GM10266 (cell line): Measurements from ENCODE around the gene NTPCR.
"Not testable (repeated sequence)": the region's sequence is repeated elsewhere in the genome, so short reads cannot be mapped to it uniquely, and the experiment has no call there.

Experiments
- DNase-seq: peaks from one replicate; pipeline ENCODE4 v3.0.0; 2012; ENCODE audit errors: extremely low spot score
- TF ChIP-seq, protein P1 (sequence below): IDR thresholded peaks from 2 replicates; pipeline ENCODE4 v1.5.1; 2012; ENCODE audit warnings: mild to moderate bottlenecking, low read depth; ENCODE audit not compliant: control insufficient read depth, insufficient read depth; ENCODE audit errors: missing control alignments

Gene NTPCR

DNA sequence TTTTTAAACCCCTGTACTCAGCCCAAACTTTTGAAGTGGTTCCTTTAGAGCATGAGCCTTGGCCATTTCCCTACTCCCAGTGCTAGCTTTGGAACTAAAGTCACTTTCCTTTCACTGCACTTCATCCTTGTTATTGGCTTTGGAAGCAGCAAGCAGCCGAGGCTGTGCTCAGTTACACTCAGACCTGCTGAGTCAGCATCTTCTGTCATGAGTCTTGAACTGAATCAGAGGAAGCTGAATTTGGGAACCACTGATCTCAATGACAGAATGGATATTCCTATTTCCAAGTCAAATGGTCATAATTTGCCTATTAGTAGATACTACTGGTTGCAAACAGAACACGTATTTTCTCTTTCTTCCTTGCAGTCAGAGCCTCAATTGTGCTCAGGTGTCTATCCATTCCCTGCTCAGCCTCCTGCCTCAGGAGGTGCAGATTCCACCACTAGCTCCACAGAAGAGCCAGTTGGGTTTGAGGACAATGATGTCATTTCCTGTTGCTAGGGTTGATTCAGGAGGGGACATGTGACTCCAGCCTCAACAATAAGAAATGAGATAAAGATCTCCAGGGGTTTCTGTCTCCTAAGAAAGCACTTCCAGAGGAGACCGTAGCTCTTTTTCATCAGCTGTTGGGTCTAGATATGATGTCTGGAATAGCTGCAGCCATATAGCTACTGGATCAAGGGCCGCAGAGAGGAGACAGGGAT lies 44.9 kb upstream of the NTPCR start:
- TF ChIP-seq, protein P1, sequence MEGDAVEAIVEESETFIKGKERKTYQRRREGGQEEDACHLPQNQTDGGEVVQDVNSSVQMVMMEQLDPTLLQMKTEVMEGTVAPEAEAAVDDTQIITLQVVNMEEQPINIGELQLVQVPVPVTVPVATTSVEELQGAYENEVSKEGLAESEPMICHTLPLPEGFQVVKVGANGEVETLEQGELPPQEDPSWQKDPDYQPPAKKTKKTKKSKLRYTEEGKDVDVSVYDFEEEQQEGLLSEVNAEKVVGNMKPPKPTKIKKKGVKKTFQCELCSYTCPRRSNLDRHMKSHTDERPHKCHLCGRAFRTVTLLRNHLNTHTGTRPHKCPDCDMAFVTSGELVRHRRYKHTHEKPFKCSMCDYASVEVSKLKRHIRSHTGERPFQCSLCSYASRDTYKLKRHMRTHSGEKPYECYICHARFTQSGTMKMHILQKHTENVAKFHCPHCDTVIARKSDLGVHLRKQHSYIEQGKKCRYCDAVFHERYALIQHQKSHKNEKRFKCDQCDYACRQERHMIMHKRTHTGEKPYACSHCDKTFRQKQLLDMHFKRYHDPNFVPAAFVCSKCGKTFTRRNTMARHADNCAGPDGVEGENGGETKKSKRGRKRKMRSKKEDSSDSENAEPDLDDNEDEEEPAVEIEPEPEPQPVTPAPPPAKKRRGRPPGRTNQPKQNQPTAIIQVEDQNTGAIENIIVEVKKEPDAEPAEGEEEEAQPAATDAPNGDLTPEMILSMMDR, result no peak
- DNase-seq, result no peak

GRCh38 chr1:232906441-232906840 lies 44.0 kb upstream of the NTPCR start:
- no peak for DNase-seq
- TF ChIP-seq, protein P1, result no peak

DNA sequence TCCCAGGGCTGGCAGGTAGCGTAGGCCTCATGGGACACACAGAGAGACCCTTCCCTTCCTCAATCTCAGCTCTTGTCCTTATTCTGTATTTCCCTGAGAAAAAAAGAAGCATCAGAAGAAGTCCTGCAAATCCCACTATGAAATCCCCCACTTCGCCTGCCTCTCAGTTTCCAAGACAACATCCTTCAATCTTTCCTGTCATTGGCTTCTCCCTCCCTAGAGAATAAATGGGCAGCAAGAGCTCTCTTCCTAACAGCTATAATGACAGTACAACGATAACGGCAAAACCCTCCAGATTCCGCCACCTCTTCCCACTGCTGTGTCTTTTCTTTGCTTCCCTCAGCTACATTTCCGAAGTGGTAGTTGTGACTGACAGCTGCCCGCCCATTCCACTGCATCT lies 41.6 kb upstream of the NTPCR start:
- TF ChIP-seq, protein P1, result no peak
- DNase-seq, result no peak

DNA sequence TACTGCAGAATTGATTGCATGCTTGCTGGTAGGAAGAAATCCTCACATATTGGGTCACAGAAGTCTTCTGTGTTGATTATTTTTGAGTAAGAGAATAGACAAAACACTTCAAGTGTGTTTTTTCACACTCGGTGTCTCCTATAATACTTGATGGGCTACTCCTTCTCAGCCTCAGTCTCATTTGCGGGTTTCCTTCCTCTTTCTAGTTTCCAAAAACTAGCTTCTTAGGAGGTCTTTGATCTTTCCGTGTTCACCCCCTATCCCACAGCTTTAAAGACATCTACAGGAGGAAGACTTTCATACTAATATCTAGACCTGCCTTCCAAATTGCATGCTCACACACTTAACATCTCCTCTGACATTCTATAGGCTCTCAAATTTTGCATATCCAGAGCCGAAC lies 40.7 kb upstream of the NTPCR start:
- DNase-seq, result no peak
- TF ChIP-seq, protein P1, result no peak

- TF ChIP-seq, protein P1, result no peak
- DNase-seq, result no peak
Observed at GRCh38 chr1:232911027-232911599, 39.3 kb upstream of the NTPCR start.

DNA sequence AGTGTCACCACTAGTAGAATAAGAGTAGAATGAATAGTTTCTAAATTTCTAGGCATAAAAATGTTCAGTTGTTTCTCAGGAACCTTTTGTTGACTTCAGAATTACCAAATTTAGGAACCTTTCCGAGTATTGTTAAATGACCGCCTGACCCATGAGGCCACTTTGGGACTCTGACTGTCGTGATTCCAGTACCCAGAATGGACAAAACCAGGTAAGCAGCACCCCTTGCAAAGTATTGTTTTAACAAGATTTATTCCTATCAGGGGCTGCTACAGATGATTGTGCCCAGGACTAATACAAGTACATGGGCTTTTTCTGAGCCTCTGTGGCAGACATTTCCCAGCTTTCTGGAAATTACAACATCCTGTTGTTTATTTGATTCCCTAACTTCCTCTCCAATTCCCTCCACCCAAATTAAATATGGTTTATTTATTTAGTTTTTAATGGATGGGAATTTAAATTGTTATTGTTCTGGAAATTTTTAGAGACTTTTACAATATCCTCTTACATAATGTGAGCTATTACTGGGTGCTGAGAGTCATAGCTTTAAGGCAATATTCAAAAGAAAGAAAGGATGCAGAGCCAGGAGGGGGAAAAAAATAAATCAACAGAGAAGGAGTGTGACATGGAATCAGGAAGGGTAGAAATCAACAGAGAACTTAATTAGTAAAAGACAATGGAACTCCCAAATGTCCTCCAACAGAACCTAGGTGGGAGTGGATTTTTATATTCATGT lies 37.4 kb upstream of the NTPCR start:
- TF ChIP-seq, protein P1, result no peak
- DNase-seq, result no peak

- not testable (repeated sequence) for DNase-seq
Observed at GRCh38 chr1:232914271-232914670, 36.1 kb upstream of the NTPCR start.
